ENCODE measurements around the gene NNMT. TPM values are rescaled to one million over a fixed set of nuclear protein-coding genes. Genes with fewer than 3 reads are reported as not detected.

NNMT gene
- total RNA-seq, 1 donor from 2014 or later, result 79.5 TPM

DNA sequence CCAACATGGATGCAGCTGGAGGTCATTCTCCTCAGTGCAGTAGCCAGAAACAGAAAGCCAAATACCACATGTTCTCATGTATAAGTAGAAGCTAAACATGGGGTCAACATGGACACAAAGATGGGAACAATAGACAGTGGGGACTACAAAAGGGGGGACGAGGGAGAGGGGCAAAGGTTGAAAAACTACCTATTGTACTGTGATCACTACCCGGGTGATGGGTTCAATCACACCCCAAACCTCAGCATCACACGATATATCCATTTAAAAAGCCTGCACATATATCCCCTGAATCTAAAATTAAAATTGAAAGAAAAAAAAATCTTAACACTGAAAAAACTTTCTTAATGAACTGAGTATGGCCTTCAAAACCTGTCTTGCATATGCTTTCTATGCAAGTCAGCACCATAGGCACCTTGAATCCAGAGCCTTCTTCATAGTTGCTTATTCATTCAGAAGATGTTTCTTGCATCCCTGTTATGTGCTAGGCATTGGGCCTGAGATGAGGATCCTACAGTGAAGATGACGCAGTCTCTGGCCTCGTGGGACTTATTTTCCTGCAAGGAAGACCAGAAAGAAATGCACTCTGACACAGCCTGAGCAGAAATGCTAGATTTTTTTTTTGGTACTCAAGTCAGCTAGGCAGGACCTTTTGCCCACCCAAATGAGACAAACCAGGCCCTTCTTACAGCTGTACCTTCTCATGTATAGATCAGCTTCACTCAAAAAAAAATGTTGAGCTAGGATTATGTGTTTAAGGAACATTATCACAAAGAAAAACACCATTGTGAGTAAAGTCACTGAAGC lies 21.0 kb downstream of the NNMT start:
- Mint-ChIP-seq H3K27me3 (ENCODE audit: unreplicated experiment) (peaks cover 18% of the 10 kb centered on the region), H3K9me3 (ENCODE audit: unreplicated experiment) (no peaks in the 10 kb centered on the region), H3K4me3 (ENCODE audit: unreplicated experiment) (no peak overlapping the region), H3K27ac (ENCODE audit: unreplicated experiment) (no peak overlapping the region), H3K36me3 (ENCODE audit: unreplicated experiment) (peaks cover 6% of the 10 kb centered on the region), H3K4me1 (ENCODE audit: unreplicated experiment) (peaks cover 6% of the 10 kb centered on the region)
- no peak for DNase-seq (ENCODE audit: extremely low spot score, unreplicated experiment)
- TF ChIP-seq, protein P1, sequence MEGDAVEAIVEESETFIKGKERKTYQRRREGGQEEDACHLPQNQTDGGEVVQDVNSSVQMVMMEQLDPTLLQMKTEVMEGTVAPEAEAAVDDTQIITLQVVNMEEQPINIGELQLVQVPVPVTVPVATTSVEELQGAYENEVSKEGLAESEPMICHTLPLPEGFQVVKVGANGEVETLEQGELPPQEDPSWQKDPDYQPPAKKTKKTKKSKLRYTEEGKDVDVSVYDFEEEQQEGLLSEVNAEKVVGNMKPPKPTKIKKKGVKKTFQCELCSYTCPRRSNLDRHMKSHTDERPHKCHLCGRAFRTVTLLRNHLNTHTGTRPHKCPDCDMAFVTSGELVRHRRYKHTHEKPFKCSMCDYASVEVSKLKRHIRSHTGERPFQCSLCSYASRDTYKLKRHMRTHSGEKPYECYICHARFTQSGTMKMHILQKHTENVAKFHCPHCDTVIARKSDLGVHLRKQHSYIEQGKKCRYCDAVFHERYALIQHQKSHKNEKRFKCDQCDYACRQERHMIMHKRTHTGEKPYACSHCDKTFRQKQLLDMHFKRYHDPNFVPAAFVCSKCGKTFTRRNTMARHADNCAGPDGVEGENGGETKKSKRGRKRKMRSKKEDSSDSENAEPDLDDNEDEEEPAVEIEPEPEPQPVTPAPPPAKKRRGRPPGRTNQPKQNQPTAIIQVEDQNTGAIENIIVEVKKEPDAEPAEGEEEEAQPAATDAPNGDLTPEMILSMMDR (IDR thresholded peaks at IDR 0.05), result no peak

DNA sequence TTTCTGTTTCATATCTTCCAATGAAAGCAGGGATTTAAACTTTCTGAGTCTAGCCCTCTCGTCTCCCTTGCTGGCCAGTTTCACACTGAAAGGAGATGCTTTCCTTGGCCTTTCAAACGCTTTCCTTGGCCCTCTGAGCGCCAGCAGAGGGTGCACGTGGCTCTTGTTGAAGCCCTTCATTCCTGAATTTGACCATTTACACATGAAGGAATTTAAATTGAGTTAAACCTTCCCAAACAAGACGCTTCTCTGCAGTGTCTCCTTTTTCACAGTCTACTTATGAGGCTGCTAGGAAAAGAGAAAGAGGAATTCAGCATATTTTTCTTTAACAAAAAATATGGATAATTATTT lies 21.6 kb downstream of the NNMT start:
- Mint-ChIP-seq H3K27ac (ENCODE audit: unreplicated experiment) (no peak overlapping the region), H3K4me1 (ENCODE audit: unreplicated experiment) (peaks cover 6% of the 10 kb centered on the region), H3K27me3 (ENCODE audit: unreplicated experiment) (peaks cover 18% of the 10 kb centered on the region), H3K9me3 (ENCODE audit: unreplicated experiment) (no peaks in the 10 kb centered on the region), H3K36me3 (ENCODE audit: unreplicated experiment) (peaks cover 4% of the 10 kb centered on the region), H3K4me3 (ENCODE audit: unreplicated experiment) (no peak overlapping the region)
- TF ChIP-seq, protein P1 (IDR thresholded peaks at IDR 0.05), result peak; percentile 55
- no peak for DNase-seq (ENCODE audit: extremely low spot score, unreplicated experiment)

DNA sequence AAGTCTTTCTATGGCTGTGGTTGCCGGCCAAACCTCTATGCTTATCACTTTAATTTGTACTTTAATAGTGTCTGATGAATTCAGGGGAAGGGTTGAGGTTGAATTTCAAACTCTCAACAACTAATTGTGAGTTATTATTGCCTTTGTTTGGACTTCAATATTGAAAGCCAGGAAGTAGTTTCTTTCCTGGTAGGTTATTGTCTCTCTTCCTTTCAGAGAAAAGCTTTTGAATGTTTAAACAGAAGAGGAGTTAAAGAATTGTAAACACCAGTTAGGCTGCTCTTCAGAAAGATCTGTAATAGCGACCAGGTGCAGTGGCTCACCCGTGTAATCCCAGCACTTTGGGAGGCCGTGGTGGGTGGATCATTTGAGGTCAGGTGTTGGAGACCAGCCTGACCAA lies 22.2 kb downstream of the NNMT start:
- H3K4me3 Mint-ChIP-seq (ENCODE audit: unreplicated experiment), result no peak overlapping the region
- H3K4me1 Mint-ChIP-seq (ENCODE audit: unreplicated experiment), result peaks cover 6% of the 10 kb centered on the region
- no peaks in the 10 kb centered on the region for H3K9me3 Mint-ChIP-seq (ENCODE audit: unreplicated experiment)
- peaks cover 3% of the 10 kb centered on the region for H3K36me3 Mint-ChIP-seq (ENCODE audit: unreplicated experiment)
- peaks cover 20% of the 10 kb centered on the region for H3K27me3 Mint-ChIP-seq (ENCODE audit: unreplicated experiment)
- H3K27ac Mint-ChIP-seq (ENCODE audit: unreplicated experiment), result no peak overlapping the region
- no peak for DNase-seq (ENCODE audit: extremely low spot score, unreplicated experiment)
- TF ChIP-seq, protein P1 (IDR thresholded peaks at IDR 0.05), result no peak

DNA sequence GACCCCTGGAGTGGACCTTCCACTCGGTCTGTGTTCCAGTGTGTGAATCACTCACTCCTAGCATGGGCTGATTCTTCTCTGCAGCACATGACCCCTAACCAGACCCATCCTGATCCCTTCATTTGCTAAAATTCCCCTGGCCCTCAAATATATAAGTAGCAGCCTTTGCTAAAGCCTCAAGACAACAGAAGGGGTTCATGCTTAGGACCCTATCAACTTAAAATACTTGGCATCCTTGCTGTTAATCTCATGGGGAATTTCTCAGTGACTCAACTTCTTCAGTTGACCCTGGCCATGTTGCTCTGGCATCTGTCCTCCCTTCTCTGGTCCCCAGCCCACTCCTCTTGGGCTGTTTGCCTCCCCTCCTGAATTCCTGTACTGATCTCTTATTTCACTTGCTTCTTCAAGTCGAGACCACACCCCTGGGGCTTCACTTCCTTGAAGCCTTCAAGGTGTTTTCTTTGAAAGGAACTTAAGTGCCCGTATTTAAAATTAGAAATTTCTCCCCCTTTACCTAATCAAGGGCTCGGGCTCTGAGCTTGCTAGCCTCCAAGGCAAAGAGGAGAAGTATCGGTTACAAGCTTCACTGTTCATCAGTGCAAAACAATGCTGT lies 23.6 kb downstream of the NNMT start:
- H3K4me1 Mint-ChIP-seq (ENCODE audit: unreplicated experiment), result peaks cover 6% of the 10 kb centered on the region
- H3K9me3 Mint-ChIP-seq (ENCODE audit: unreplicated experiment), result no peaks in the 10 kb centered on the region
- no peak overlapping the region for H3K27ac Mint-ChIP-seq (ENCODE audit: unreplicated experiment)
- H3K27me3 Mint-ChIP-seq (ENCODE audit: unreplicated experiment), result peaks cover 23% of the 10 kb centered on the region
- H3K4me3 Mint-ChIP-seq (ENCODE audit: unreplicated experiment), result no peak overlapping the region
- peaks cover 3% of the 10 kb centered on the region for H3K36me3 Mint-ChIP-seq (ENCODE audit: unreplicated experiment)
- TF ChIP-seq, protein P1 (IDR thresholded peaks at IDR 0.05), result no peak
- DNase-seq (ENCODE audit: extremely low spot score, unreplicated experiment), result no peak

DNA sequence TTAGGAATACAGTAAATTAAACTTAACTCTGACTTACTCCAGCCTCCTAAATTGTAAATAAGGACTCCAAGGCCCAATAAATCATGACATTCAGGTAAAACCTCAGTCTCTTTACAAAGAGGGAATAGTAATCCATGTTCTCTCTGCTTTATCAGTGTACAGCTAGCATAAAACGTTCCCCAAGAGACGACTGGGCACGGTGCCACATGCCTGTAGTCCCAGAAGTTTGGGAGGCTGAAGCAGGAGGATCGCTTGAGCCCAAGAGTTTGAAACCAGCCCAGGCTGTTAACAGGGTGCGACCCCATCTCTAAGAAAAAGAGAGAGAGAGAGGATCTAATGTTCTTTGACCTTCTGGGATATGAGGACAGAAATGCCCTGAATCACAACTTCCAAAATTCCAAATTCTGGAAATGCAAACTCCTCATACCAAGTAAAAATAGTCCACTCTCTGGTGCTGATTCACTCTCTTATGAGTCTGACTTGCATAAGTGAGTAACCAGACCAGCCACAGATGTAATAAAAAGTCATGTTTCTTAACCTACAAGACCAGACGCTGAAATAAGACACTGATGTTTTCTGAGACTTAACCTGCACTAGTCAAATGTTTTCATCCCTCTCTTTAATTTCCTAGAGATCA lies 25.5 kb downstream of the NNMT start:
- no peak overlapping the region for H3K4me3 Mint-ChIP-seq (ENCODE audit: unreplicated experiment)
- H3K27ac Mint-ChIP-seq (ENCODE audit: unreplicated experiment), result no peak overlapping the region
- peaks cover 6% of the 10 kb centered on the region for H3K4me1 Mint-ChIP-seq (ENCODE audit: unreplicated experiment)
- no peaks in the 10 kb centered on the region for H3K9me3 Mint-ChIP-seq (ENCODE audit: unreplicated experiment)
- TF ChIP-seq, protein P1 (IDR thresholded peaks at IDR 0.05), result no peak
- no peak for DNase-seq (ENCODE audit: extremely low spot score, unreplicated experiment)
- peaks cover 26% of the 10 kb centered on the region for H3K27me3 Mint-ChIP-seq (ENCODE audit: unreplicated experiment)
- H3K36me3 Mint-ChIP-seq (ENCODE audit: unreplicated experiment), result no peaks in the 10 kb centered on the region
